Immature natural killer cell (primary cell): Measurements from ENCODE around the gene MYLK4. TPM values are rescaled to one million over a fixed set of nuclear protein-coding genes. Genes with fewer than 3 reads are reported as not detected.

Source experiments
- DNase-seq, 3 donors: peaks; one replicate each; pipeline ENCODE4 v3.0.0; 2022; ENCODE audit warnings: mixed read lengths in 1 of 3
- H3K27ac Mint-ChIP-seq, 6 donors: one replicate each; pipeline ENCODE4 v1.8.0; 2020; ENCODE audit warnings: mixed read lengths in 6 of 6, mild to moderate bottlenecking in 5 of 6, inconsistent platforms in 4 of 6, moderate library complexity in 3 of 6
- H3K27me3 Mint-ChIP-seq, 3 donors: one replicate each; pipeline ENCODE4 v1.8.0; 2020 to 2021; ENCODE audit warnings: low read depth in 3 of 3, mild to moderate bottlenecking in 3 of 3, mixed read lengths in 3 of 3, moderate library complexity in 3 of 3, inconsistent platforms in 1 of 3
- H3K36me3 Mint-ChIP-seq, 3 donors: one replicate each; pipeline ENCODE4 v1.8.0; 2020; ENCODE audit warnings: mixed read lengths in 3 of 3, inconsistent platforms in 2 of 3, mild to moderate bottlenecking in 2 of 3
- H3K4me1 Mint-ChIP-seq, 2 donors: one replicate each; pipeline ENCODE4 v1.8.0; 2020; ENCODE audit warnings: inconsistent platforms in 2 of 2, mild to moderate bottlenecking in 2 of 2, mixed read lengths in 2 of 2, moderate library complexity in 1 of 2
- H3K4me3 Mint-ChIP-seq, 5 donors: one replicate each; pipeline ENCODE4 v1.8.0; 2020; ENCODE audit warnings: mild to moderate bottlenecking in 5 of 5, mixed read lengths in 5 of 5, inconsistent platforms in 3 of 5, moderate library complexity in 3 of 5
- H3K9me3 Mint-ChIP-seq, 6 donors: one replicate each; pipeline ENCODE4 v1.8.0; 2020; ENCODE audit warnings: mild to moderate bottlenecking in 6 of 6, mixed read lengths in 6 of 6, inconsistent platforms in 4 of 6, moderate library complexity in 3 of 6
- polyA plus RNA-seq, 3 donors: library from polyadenylated mRNA; unstranded; fragments of 300-500 nt; fragmentation: Illumina TruSeq; gene quantifications; one replicate each; pipeline ENCODE4 v1.2.3, GENCODE V29; 2021

MYLK4 gene
- polyA plus RNA-seq, 3 donors from 2014 or later = 0.09 to 0.17 TPM; not detected in 1

GRCh38 chr6:2732503-2733089 lies 18.1 kb downstream of the MYLK4 start:
- no peaks in the 10 kb centered on the region for H3K36me3 Mint-ChIP-seq
- H3K4me1 Mint-ChIP-seq = peaks cover 3 to 6% of the 10 kb centered on the region in 2 donors
- no peak for DNase-seq
- no peak overlapping the region for H3K4me3 Mint-ChIP-seq
- no peaks in the 10 kb centered on the region for H3K9me3 Mint-ChIP-seq
- H3K27me3 Mint-ChIP-seq = peaks cover 0 to 3% (median 0%) of the 10 kb centered on the region in 3 donors
- H3K27ac Mint-ChIP-seq = peak overlapping the region in 1 of 6 donors; percentile 8

DNA sequence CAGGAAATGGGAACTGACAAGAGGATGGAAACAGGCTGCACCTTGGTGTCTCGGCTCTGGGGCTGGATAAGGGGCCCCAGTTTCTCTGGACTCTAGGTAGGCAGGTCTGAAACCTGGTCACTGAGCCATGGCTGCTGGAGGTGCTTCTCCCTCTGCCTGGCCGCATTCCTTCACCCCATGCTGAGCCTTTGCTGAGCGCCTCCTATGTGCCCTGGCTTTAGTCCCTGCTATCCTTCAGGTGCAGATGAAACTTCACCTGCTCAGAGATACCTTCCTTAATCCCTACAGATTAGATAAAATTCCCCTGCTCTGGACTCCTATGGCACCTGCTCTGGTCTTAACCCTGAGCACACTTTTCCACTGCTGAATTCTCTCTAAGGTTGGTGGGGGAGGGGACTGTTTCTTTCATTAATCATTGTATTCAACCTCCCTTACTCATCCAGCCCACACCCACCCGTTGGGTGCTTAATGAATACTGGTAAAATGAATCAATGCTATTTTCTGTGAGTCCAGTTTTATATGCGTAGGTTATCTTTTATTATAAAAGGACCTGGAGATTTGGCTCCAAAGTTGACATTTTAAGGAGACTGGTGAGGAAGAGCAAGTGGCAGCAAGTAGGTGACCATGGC lies 19.3 kb downstream of the MYLK4 start:
- Mint-ChIP-seq H3K27me3 (peaks cover 0 to 3% (median 0%) of the 10 kb centered on the region in 3 donors), H3K9me3 (no peaks in the 10 kb centered on the region), H3K4me3 (no peak overlapping the region), H3K4me1 (peaks cover 3 to 6% of the 10 kb centered on the region in 2 donors), H3K36me3 (no peaks in the 10 kb centered on the region), H3K27ac (no peak overlapping the region)
- no peak for DNase-seq

DNA sequence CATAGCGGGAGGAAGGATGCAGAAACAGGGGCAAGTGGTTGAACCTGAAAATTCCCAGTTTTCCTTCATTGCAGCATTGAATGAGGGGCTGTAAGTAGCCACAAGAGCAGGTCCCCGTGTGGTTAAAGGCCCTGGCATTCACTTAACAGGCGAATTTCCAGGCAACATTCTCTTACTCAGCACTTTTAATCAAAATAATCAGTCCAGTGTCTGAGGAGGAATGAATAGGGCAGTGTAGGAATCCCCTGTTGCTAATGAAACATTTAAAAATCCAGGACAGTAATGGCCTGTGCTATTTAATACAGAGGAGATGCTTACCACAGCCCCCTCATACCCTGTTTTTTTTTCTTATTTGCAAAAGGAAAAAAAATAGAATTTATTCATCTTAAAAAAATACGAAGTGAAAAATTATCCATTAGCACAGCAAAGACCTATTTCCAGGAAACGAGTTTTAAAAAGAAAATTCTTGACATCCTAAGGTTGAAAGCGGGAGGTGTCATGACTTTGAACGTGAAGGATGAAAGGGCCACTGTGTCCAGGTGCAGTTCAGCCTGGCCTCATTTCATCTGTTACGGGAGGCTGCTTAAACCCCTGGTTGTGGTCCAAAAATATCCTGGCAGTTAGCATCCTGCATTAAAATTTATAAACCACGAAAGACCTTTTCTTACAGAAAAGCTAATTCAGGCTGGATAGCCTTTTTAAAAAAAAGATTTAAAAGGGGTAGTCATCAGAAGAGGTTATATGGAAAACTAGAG lies 20.2 kb downstream of the MYLK4 start:
- peaks cover 0 to 3% (median 0%) of the 10 kb centered on the region in 3 donors for H3K27me3 Mint-ChIP-seq
- H3K36me3 Mint-ChIP-seq = no peaks in the 10 kb centered on the region
- no peak overlapping the region for H3K27ac Mint-ChIP-seq
- no peak overlapping the region for H3K4me3 Mint-ChIP-seq
- peaks cover 3 to 6% of the 10 kb centered on the region in 2 donors for H3K4me1 Mint-ChIP-seq
- DNase-seq = no peak
- no peaks in the 10 kb centered on the region for H3K9me3 Mint-ChIP-seq

GRCh38 chr6:2729921-2730320 lies 20.8 kb downstream of the MYLK4 start:
- no peak overlapping the region for H3K4me3 Mint-ChIP-seq
- H3K9me3 Mint-ChIP-seq = no peaks in the 10 kb centered on the region
- H3K4me1 Mint-ChIP-seq = peaks cover 3 to 6% of the 10 kb centered on the region in 2 donors
- H3K36me3 Mint-ChIP-seq = no peaks in the 10 kb centered on the region
- peaks cover 0 to 3% (median 0%) of the 10 kb centered on the region in 3 donors for H3K27me3 Mint-ChIP-seq
- H3K27ac Mint-ChIP-seq = no peak overlapping the region
- DNase-seq = no peak

- H3K27me3 Mint-ChIP-seq = peaks cover 0 to 5% (median 4%) of the 10 kb centered on the region in 3 donors
- no peaks in the 10 kb centered on the region for H3K36me3 Mint-ChIP-seq
- H3K27ac Mint-ChIP-seq = no peak overlapping the region
- H3K4me1 Mint-ChIP-seq = no peaks in the 10 kb centered on the region
- no peak for DNase-seq
- H3K9me3 Mint-ChIP-seq = peaks cover 0 to 3% (median 0%) of the 10 kb centered on the region in 6 donors
- no peak overlapping the region for H3K4me3 Mint-ChIP-seq
Measured at GRCh38 chr6:2725999-2726567, 24.6 kb downstream of the MYLK4 start.

GRCh38 chr6:2725364-2725988 lies 25.2 kb downstream of the MYLK4 start:
- H3K4me1 Mint-ChIP-seq = no peaks in the 10 kb centered on the region
- DNase-seq = no peak
- no peak overlapping the region for H3K27ac Mint-ChIP-seq
- peaks cover 0 to 3% (median 0%) of the 10 kb centered on the region in 6 donors for H3K9me3 Mint-ChIP-seq
- H3K27me3 Mint-ChIP-seq = peaks cover 0 to 5% (median 3%) of the 10 kb centered on the region in 3 donors
- peaks cover 0 to 3% (median 0%) of the 10 kb centered on the region in 3 donors for H3K36me3 Mint-ChIP-seq
- H3K4me3 Mint-ChIP-seq = no peak overlapping the region

- no peak overlapping the region for H3K27ac Mint-ChIP-seq
- H3K27me3 Mint-ChIP-seq = peaks cover 0 to 5% (median 1%) of the 10 kb centered on the region in 3 donors
- no peak for DNase-seq
- no peak overlapping the region for H3K4me3 Mint-ChIP-seq
- peaks cover 0 to 3% (median 0%) of the 10 kb centered on the region in 3 donors for H3K36me3 Mint-ChIP-seq
- no peaks in the 10 kb centered on the region for H3K4me1 Mint-ChIP-seq
- H3K9me3 Mint-ChIP-seq = peaks cover 0 to 3% (median 0%) of the 10 kb centered on the region in 6 donors
Measured at GRCh38 chr6:2721219-2721618, 29.5 kb downstream of the MYLK4 start.

- peaks cover 0 to 3% (median 1%) of the 10 kb centered on the region in 3 donors for H3K27me3 Mint-ChIP-seq
- H3K9me3 Mint-ChIP-seq = peaks cover 0 to 3% (median 0%) of the 10 kb centered on the region in 6 donors
- no peaks in the 10 kb centered on the region for H3K4me1 Mint-ChIP-seq
- H3K36me3 Mint-ChIP-seq = peaks cover 0 to 3% (median 0%) of the 10 kb centered on the region in 3 donors
- DNase-seq = no peak
- H3K27ac Mint-ChIP-seq = peak overlapping the region in 1 of 6 donors; percentile 7
- no peak overlapping the region for H3K4me3 Mint-ChIP-seq
Measured at GRCh38 chr6:2719093-2719455, 31.6 kb downstream of the MYLK4 start.

- Mint-ChIP-seq H3K36me3 (peaks cover 0 to 3% (median 0%) of the 10 kb centered on the region in 3 donors), H3K27ac (peak overlapping the region in 1 of 6 donors; percentile 7), H3K4me3 (no peak overlapping the region), H3K27me3 (peaks cover 0 to 1% (median 0%) of the 10 kb centered on the region in 3 donors), H3K9me3 (peaks cover 0 to 3% (median 0%) of the 10 kb centered on the region in 6 donors), H3K4me1 (no peaks in the 10 kb centered on the region)
- DNase-seq = no peak
Measured at GRCh38 chr6:2718334-2719092, 32.2 kb downstream of the MYLK4 start.

DNA sequence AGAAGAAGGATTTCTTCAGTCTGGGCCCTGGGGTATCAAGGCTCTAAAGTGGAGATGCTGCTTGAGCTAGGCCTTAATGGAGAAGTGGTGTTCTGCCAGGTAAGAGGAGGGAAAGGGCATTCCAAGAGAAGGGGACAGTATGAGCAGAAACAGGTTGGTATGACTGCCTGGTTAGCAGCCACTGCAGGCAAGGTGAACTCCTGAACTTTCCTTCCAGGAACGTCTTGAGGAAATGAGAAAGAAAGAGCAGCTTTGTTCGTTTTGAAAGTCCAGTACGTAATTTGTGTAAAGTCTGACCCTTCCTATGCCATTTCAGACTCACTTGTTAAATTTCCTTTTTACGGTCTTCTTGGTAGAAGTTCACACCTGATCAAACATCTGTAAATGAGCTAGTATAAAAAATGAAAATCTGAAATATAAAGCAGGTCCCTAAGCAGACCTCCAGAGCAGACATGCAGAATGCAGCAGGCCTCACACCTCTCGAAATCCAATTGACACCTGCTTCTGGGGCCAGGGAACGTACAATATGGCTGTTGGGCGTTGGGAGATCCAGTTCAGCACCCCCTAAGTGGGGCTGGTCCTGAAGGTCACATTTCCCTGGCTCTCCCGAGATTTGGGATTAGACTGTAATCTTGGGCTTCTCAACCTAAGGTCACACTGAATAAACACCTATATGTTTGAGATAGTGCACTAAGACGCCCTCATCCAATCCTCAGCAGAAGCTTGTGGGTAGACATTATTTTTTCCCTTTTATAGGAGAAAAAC lies 33.6 kb downstream of the MYLK4 start:
- peaks cover 0 to 3% (median 0%) of the 10 kb centered on the region in 6 donors for H3K9me3 Mint-ChIP-seq
- H3K36me3 Mint-ChIP-seq = peaks cover 0 to 3% (median 0%) of the 10 kb centered on the region in 3 donors
- no peak overlapping the region for H3K4me3 Mint-ChIP-seq
- no peak for DNase-seq
- peaks cover 0 to 2% (median 0%) of the 10 kb centered on the region in 3 donors for H3K27me3 Mint-ChIP-seq
- no peaks in the 10 kb centered on the region for H3K4me1 Mint-ChIP-seq
- H3K27ac Mint-ChIP-seq = no peak overlapping the region

GRCh38 chr6:2715737-2716136 lies 35.0 kb downstream of the MYLK4 start:
- Mint-ChIP-seq H3K36me3 (peaks cover 0 to 3% (median 0%) of the 10 kb centered on the region in 3 donors), H3K27me3 (peaks cover 0 to 2% (median 0%) of the 10 kb centered on the region in 3 donors), H3K9me3 (peaks cover 0 to 4% (median 0%) of the 10 kb centered on the region in 6 donors), H3K4me1 (no peaks in the 10 kb centered on the region), H3K4me3 (no peak overlapping the region), H3K27ac (no peak overlapping the region)
- no peak for DNase-seq

DNA sequence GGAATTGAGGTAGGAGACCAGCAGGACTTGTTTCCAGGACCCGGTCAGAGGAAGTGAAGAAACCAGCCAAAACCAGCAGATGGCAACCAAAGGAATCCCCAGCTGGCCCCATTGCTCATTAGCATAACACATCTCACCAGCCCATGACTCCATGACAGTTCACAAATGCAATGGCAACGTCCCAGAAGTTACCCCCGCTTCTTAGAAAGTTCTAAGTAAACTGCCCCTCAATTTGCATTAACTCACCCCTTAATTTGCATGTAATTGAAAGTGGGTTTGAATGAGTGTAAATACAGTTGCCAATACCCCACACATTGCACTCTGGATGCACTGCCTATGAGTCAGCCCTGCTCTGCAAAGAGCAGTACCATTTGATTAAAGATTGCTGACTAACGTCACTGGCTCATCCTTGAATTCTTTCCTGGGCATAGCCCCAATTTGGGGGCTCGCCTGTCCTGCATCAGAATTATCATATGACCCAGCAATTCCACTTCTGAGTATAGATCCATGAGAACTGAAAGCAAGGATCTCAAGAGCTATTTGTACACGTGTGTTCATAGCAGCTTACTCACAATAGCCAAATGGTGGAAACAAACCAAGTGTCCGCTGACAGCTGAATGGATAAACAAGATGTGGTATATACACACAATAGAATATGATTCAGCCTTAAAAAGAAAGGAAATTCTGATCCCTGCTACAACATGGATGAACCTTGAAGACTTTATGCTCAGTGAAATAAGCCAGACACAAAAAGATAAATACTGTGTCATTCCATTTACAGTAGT lies 36.4 kb downstream of the MYLK4 start:
- Mint-ChIP-seq H3K4me1 (no peaks in the 10 kb centered on the region), H3K36me3 (peaks cover 0 to 5% (median 3%) of the 10 kb centered on the region in 3 donors), H3K9me3 (peaks cover 0 to 8% (median 6%) of the 10 kb centered on the region in 6 donors), H3K4me3 (no peak overlapping the region), H3K27ac (no peak overlapping the region), H3K27me3 (peaks cover 0 to 2% (median 0%) of the 10 kb centered on the region in 3 donors)
- no peak for DNase-seq
